Measurements from ENCODE around the gene ALKBH7. TPM values are rescaled to one million over a fixed set of nuclear protein-coding genes. Genes with fewer than 3 reads are reported as not detected.
A peak's percentile ranks its signal among the peaks of the same experiment; 100 is the strongest.

The ALKBH7 gene
- 70.3 TPM for total RNA-seq
- 175 TPM for polyA plus RNA-seq (ENCODE audit: insufficient read depth, low read depth, low replicate concordance)
- long read RNA-seq, donor 1, transcript ALKBH7-201 (4 exons, 1,332 nt): major isoform, 55 of 156 reads
- long read RNA-seq, donor 1, partial matches to known transcripts: 97 of 156 reads
- long read RNA-seq, donor 1, other reads (novel, unspliced or antisense): 0 of 156 reads
- long read RNA-seq, donor 2, transcript ALKBH7-201 (4 exons, 1,332 nt): major isoform, 94 of 106 reads
- long read RNA-seq, donor 2, partial matches to known transcripts: 8 of 106 reads
- long read RNA-seq, donor 2, other reads (novel, unspliced or antisense): 0 of 106 reads
- long read RNA-seq, donor 3, transcript ALKBH7-201 (4 exons, 1,332 nt): major isoform, 82 of 214 reads
- long read RNA-seq, donor 3, partial matches to known transcripts: 128 of 214 reads
- long read RNA-seq, donor 3, other reads (novel, unspliced or antisense): 0 of 214 reads
- long read RNA-seq, donor 4, transcript ALKBH7-201 (4 exons, 1,332 nt): major isoform, 65 of 78 reads
- long read RNA-seq, donor 4, partial matches to known transcripts: 10 of 78 reads
- long read RNA-seq, donor 4, other reads (novel, unspliced or antisense): 0 of 78 reads
- long read RNA-seq, donor 5, transcript ALKBH7-201 (4 exons, 1,332 nt): major isoform, 5 of 5 reads
- long read RNA-seq, donor 5, partial matches to known transcripts: 0 of 5 reads
- long read RNA-seq, donor 5, other reads (novel, unspliced or antisense): 0 of 5 reads
- long read RNA-seq, donor 6, transcript ALKBH7-201 (4 exons, 1,332 nt): major isoform, 188 of 231 reads
- long read RNA-seq, donor 6, transcript ALKBH7-202 (4 exons, 603 nt): minor isoform, 7 of 231 reads
- long read RNA-seq, donor 6, partial matches to known transcripts: 35 of 231 reads
- long read RNA-seq, donor 6, other reads (novel, unspliced or antisense): 0 of 231 reads
- long read RNA-seq, donor 7, transcript ALKBH7-201 (4 exons, 1,332 nt): major isoform, 28 of 48 reads
- long read RNA-seq, donor 7, partial matches to known transcripts: 20 of 48 reads
- long read RNA-seq, donor 7, other reads (novel, unspliced or antisense): 0 of 48 reads
- long read RNA-seq, donor 8, transcript ALKBH7-201 (4 exons, 1,332 nt): major isoform, 81 of 181 reads
- long read RNA-seq, donor 8, transcript ALKBH7-202 (4 exons, 603 nt): minor isoform, 5 of 181 reads
- long read RNA-seq, donor 8, partial matches to known transcripts: 94 of 181 reads
- long read RNA-seq, donor 8, other reads (novel, unspliced or antisense): 0 of 181 reads
- long read RNA-seq, donor 9, transcript ALKBH7-201 (4 exons, 1,332 nt): major isoform, 62 of 79 reads
- long read RNA-seq, donor 9, partial matches to known transcripts: 12 of 79 reads
- long read RNA-seq, donor 9, other reads (novel, unspliced or antisense): 0 of 79 reads
- long read RNA-seq, donor 10, transcript ALKBH7-201 (4 exons, 1,332 nt): major isoform, 68 of 86 reads
- long read RNA-seq, donor 10, partial matches to known transcripts: 15 of 86 reads
- long read RNA-seq, donor 10, other reads (novel, unspliced or antisense): 0 of 86 reads

DNA sequence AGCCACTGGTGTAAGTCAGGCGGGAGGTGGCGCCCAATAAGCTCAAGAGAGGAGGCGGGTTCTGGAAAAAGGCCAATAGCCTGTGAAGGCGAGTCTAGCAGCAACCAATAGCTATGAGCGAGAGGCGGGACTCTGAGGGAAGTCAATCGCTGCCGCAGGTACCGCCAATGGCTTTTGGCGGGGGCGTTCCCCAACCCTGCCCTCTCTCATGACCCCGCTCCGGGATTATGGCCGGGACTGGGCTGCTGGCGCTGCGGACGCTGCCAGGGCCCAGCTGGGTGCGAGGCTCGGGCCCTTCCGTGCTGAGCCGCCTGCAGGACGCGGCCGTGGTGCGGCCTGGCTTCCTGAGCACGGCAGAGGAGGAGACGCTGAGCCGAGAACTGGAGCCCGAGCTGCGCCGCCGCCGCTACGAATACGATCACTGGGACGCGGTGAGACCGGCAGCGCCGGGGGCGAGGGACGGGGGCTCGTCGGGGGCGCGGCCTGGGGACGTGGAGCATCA, at the start of gene ALKBH7:
Gene ALKBH7, plus strand, starts transcription at position 201 of the 502 bp plus-strand sequence. Its CDS starts 27 bp downstream, at position 228.
- peak; percentile 99 for FAIRE-seq

GRCh38 chr19:6324757-6325156, 47.8 kb upstream of the ALKBH7 start:
- Histone ChIP-seq H3K4me3 (ENCODE audit: low read length in 3 of 3) (no peak overlapping the region), H3K36me3 (ENCODE audit: control insufficient read depth in 2 of 3, insufficient read depth in 3 of 3, low read length in 3 of 3) (no peaks in the 10 kb centered on the region), H3K4me1 (ENCODE audit: control insufficient read depth in 2 of 3, insufficient read depth in 2 of 3, low read depth in 1 of 3, low read length in 3 of 3) (no peaks in the 10 kb centered on the region), H3K27me3 (ENCODE audit: control insufficient read depth, insufficient read depth, low read length) (no peaks in the 10 kb centered on the region), H3K9ac (ENCODE audit: low read length in 3 of 3) (no peak overlapping the region), H3K9me3 (ENCODE audit: control insufficient read depth in 2 of 3, insufficient read depth in 1 of 3, low read length in 3 of 3) (no peaks in the 10 kb centered on the region), H3K27ac (ENCODE audit: low read depth in 2 of 2, low read length in 2 of 2) (no peak overlapping the region)
- intact Hi-C loops (cut with DNase I): no loop called here
- no peak for FAIRE-seq
- TF ChIP-seq, protein P1, sequence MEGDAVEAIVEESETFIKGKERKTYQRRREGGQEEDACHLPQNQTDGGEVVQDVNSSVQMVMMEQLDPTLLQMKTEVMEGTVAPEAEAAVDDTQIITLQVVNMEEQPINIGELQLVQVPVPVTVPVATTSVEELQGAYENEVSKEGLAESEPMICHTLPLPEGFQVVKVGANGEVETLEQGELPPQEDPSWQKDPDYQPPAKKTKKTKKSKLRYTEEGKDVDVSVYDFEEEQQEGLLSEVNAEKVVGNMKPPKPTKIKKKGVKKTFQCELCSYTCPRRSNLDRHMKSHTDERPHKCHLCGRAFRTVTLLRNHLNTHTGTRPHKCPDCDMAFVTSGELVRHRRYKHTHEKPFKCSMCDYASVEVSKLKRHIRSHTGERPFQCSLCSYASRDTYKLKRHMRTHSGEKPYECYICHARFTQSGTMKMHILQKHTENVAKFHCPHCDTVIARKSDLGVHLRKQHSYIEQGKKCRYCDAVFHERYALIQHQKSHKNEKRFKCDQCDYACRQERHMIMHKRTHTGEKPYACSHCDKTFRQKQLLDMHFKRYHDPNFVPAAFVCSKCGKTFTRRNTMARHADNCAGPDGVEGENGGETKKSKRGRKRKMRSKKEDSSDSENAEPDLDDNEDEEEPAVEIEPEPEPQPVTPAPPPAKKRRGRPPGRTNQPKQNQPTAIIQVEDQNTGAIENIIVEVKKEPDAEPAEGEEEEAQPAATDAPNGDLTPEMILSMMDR (IDR thresholded peaks at IDR 0.05; ENCODE audit: borderline replicate concordance, extremely low read depth, insufficient read depth): no peak
- no peak for DNase-seq

More for the DNA sequence above, at the start of gene ALKBH7:
- H3K27ac ChIP-seq (ENCODE audit: low read depth in 2 of 2, low read length in 2 of 2): peak within 1 kb of the TSS; percentile 99
- H3K4me3 ChIP-seq (ENCODE audit: low read length in 3 of 3): peak within 1 kb of the TSS; percentile 64 to 85 (median 75)
- peak within 1 kb of the TSS; percentile 31 to 78 (median 65) for H3K9ac ChIP-seq (ENCODE audit: low read length in 3 of 3)
- peaks cover 0 to 7% (median 0%) of the 10 kb centered on the region in 3 donors for H3K36me3 ChIP-seq (ENCODE audit: control insufficient read depth in 2 of 3, insufficient read depth in 3 of 3, low read length in 3 of 3)
- no peaks in the 10 kb centered on the region for H3K27me3 ChIP-seq (ENCODE audit: control insufficient read depth, insufficient read depth, low read length)
- H3K4me1 ChIP-seq (ENCODE audit: control insufficient read depth in 2 of 3, insufficient read depth in 2 of 3, low read depth in 1 of 3, low read length in 3 of 3): peaks cover 0 to 6% (median 0%) of the 10 kb centered on the region in 3 donors
- DNase-seq: peak; percentile 99 to 100 (median 99)
- H3K9me3 ChIP-seq (ENCODE audit: control insufficient read depth in 2 of 3, insufficient read depth in 1 of 3, low read length in 3 of 3): no peaks in the 10 kb centered on the region
- TF ChIP-seq, protein P1 (IDR thresholded peaks at IDR 0.05; ENCODE audit: borderline replicate concordance, extremely low read depth, insufficient read depth): no peak
- intact Hi-C loops (cut with DNase I): no loop called here

DNA sequence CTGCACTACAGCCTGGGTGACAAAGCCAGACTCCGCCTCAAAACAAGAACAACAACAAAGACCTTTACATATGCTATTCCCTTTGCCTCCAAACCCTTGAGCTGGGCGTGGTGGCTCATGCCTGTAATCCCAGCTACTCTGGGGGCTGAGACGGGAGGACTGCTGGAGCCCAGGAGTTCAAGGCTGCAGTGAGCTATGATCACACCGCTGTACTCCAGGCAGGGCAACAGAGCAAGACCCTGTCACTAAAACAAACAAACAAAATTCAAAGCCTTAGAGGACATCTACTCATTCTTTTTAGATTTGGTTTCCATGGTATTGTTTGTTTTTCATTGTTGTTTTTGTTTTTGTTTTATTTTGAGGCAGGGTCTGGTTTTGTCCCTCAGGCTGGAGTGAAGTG, 47.0 kb upstream of the ALKBH7 start:
- H3K4me3 ChIP-seq (ENCODE audit: low read length in 3 of 3): no peak overlapping the region
- no peak for DNase-seq
- H3K27ac ChIP-seq (ENCODE audit: low read depth in 2 of 2, low read length in 2 of 2): no peak overlapping the region
- FAIRE-seq: no peak
- no peaks in the 10 kb centered on the region for H3K4me1 ChIP-seq (ENCODE audit: control insufficient read depth in 2 of 3, insufficient read depth in 2 of 3, low read depth in 1 of 3, low read length in 3 of 3)
- TF ChIP-seq, protein P1 (IDR thresholded peaks at IDR 0.05; ENCODE audit: borderline replicate concordance, extremely low read depth, insufficient read depth): no peak
- intact Hi-C loops (cut with DNase I): no loop called here
- no peaks in the 10 kb centered on the region for H3K9me3 ChIP-seq (ENCODE audit: control insufficient read depth in 2 of 3, insufficient read depth in 1 of 3, low read length in 3 of 3)
- no peaks in the 10 kb centered on the region for H3K27me3 ChIP-seq (ENCODE audit: control insufficient read depth, insufficient read depth, low read length)
- no peaks in the 10 kb centered on the region for H3K36me3 ChIP-seq (ENCODE audit: control insufficient read depth in 2 of 3, insufficient read depth in 3 of 3, low read length in 3 of 3)
- H3K9ac ChIP-seq (ENCODE audit: low read length in 3 of 3): no peak overlapping the region

All from kidney (tissue), 22 donors.